ENCODE data around the gene HOOK2. TPM values are rescaled to one million over a fixed set of nuclear protein-coding genes. Genes with fewer than 3 reads are reported as not detected.
A peak's percentile ranks its signal among the peaks of the same experiment; 100 is the strongest.

The HOOK2 gene
- total and polyA plus RNA-seq, 9 of the 15 experiments (the other 6 are each of a cell fraction or from before 2014, with no cell fraction given) = 1.3 to 17.2 (median 9.9) TPM

- H3K9me1 ChIP-seq (ENCODE audit: control insufficient read depth, insufficient read depth, low read length) = no peaks in the 10 kb centered on the region
- DNase-seq (ENCODE audit: extremely low read depth in 1 of 4, low spot score in 3 of 4) (peak in 1 of 4 experiments; percentile 38), FAIRE-seq (no peak), ATAC-seq (no peak)
- no peak overlapping the region for H3K4me3 ChIP-seq
- peaks cover 5 to 40% of the 10 kb centered on the region in 2 experiments; a peak in 3 of 5 replicates for H3K4me1 ChIP-seq (replicated peaks in 1 of 2; ENCODE audit: control insufficient read depth in 2 of 2, insufficient read depth in 2 of 2, low read length in 2 of 2)
- intact Hi-C loops (cut with micrococcal nuclease) = loop anchor here (1.0 kb wide), 1 partner anchor 37 kb away; no protein-coding TSS in a partner anchor
- H3K27ac ChIP-seq (ENCODE audit: extremely low read depth, low read depth, low read length) = no peak overlapping the region
- H3K9me3 ChIP-seq (replicated peaks; ENCODE audit: control insufficient read depth, insufficient read depth, low read depth, low read length) = no peaks in the 10 kb centered on the region
- BruUV-seq (replicated peaks) = no TSS peak
- POLR2A ChIA-PET = interaction anchor here (0.5 to 2.6 kb wide), 7 partner anchors 10 to 174 kb away, joined by 3 to 17 read pairs (median 4); partner anchors contain the start of gene FARSA
- CTCF ChIA-PET (ENCODE audit: low intra/inter-chr PET ratio) = no interaction called here
- no peaks in the 10 kb centered on the region for H3K79me2 ChIP-seq (ENCODE audit: control insufficient read depth, insufficient read depth, low read length)
- no peak overlapping the region for H2AFZ ChIP-seq (ENCODE audit: low read depth, low read length)
- peaks cover 6% of the 10 kb centered on the region; the same call in 1 of the 3 replicates for H3K36me3 ChIP-seq (ENCODE audit: control insufficient read depth, insufficient read depth, low read length)
- H3K4me2 ChIP-seq (ENCODE audit: insufficient read depth, low read length) = no peak overlapping the region
- no peaks in the 10 kb centered on the region for H4K20me1 ChIP-seq (replicated peaks; ENCODE audit: control insufficient read depth, insufficient read depth, low read length)
- no peaks in the 10 kb centered on the region; a peak in 1 of 5 replicates for H3K27me3 ChIP-seq (ENCODE audit: control insufficient read depth in 2 of 2, insufficient read depth in 2 of 2, low read length in 2 of 2)
- WGBS (ENCODE audit: insufficient coverage, low coverage, missing lambda C conversion rate) = 30% methylated on average over 3 of the region's 6 CpGs
- H3K9ac ChIP-seq (ENCODE audit: insufficient read depth in 1 of 2, low read depth in 2 of 2, low read length in 2 of 2) = no peak overlapping the region
- in situ Hi-C loops (cut with MboI) = no loop called here
- TF ChIP-seq VEZF1 (CRISPR knock-in tag; IDR thresholded peaks at IDR 0.05) (0 out of 2 replicates have a peak, but pooled peaks have one; percentile 12), KLF1 (tag; IDR thresholded peaks at IDR 0.05) (peak; percentile 74), KLF13 (tag; IDR thresholded peaks at IDR 0.05; ENCODE audit: borderline replicate concordance, low read depth) (no peak), NR2C2 (CRISPR knock-in tag; IDR thresholded peaks at IDR 0.05) (no peak), NR2C2 (tag; IDR thresholded peaks at IDR 0.05) (peak; percentile 28; the same call in 1 of the 2 replicates), IFI16 (CRISPR knock-in tag; IDR thresholded peaks at IDR 0.05) (no peak), ZNF518B (CRISPR knock-in tag; IDR thresholded peaks at IDR 0.05) (no peak), ZNF311 (CRISPR knock-in tag; IDR thresholded peaks at IDR 0.05) (no peak), PML (IDR thresholded peaks at IDR 0.05; ENCODE audit: low read length) (no peak), HEY1 (CRISPR knock-in tag; IDR thresholded peaks at IDR 0.05; ENCODE audit: borderline replicate concordance) (no peak), STAT6 (CRISPR knock-in tag; IDR thresholded peaks at IDR 0.05) (no peak), SOX6 (IDR thresholded peaks at IDR 0.05) (peak; percentile 70; the same call in 1 of the 2 replicates)
- TF ChIP-seq, protein P1, sequence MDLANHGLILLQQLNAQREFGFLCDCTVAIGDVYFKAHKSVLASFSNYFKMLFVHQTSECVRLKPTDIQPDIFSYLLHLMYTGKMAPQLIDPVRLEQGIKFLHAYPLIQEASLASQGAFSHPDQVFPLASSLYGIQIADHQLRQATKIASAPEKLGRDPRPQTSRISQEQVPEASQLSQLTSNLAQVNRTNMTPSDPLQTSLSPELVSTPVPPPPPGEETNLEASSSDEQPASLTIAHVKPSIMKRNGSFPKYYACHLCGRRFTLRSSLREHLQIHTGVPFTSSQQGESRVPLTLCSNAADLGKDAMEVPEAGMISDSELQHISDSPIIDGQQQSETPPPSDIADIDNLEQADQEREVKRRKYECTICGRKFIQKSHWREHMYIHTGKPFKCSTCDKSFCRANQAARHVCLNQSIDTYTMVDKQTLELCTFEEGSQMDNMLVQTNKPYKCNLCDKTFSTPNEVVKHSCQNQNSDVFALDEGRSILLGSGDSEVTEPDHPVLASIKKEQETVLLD (IDR thresholded peaks at IDR 0.05) = no peak
These were observed 15.7 kb downstream of the HOOK2 start for GRCh38 chr19:12759686-12760085.
